HL-60 (cell line): ENCODE results near the gene PALM.
"Not testable (repeated sequence)": the region's sequence is repeated elsewhere in the genome, so short reads cannot be mapped to it uniquely, and the experiment has no call there.

ENCODE experiments used
- DNase-seq, 2 experiments: peaks; one replicate each; pipeline ENCODE4 v3.0.0-alpha.2; 2010 to 2020; ENCODE audit warnings: low read depth in 1 of 2, low spot score in 1 of 2
- H3K27ac ChIP-seq: fragments of 250-450 bp; sonication (Bioruptor Pico); replicated peaks from 2 replicates; pipeline ENCODE4 v1.5.1; 2020; ENCODE audit warnings: mild to moderate bottlenecking, moderate library complexity
- H3K27me3 ChIP-seq: fragments of 250-450 bp; sonication (Bioruptor Pico); 2 replicates; pipeline ENCODE4 v1.5.1; 2021; ENCODE audit warnings: mild to moderate bottlenecking, moderate library complexity; ENCODE audit not compliant: insufficient read depth, poor library complexity, severe bottlenecking
- H3K4me3 ChIP-seq: replicated peaks from 2 replicates; pipeline ENCODE4 v1.5.1; 2011; ENCODE audit warnings: mild to moderate bottlenecking, control low read depth, low read length; ENCODE audit not compliant: insufficient read depth
- CTCF ChIP-seq: IDR thresholded peaks from one replicate; pipeline ENCODE4 v1.5.1; 2011; ENCODE audit warnings: low read length, control low read depth, inconsistent platforms; ENCODE audit not compliant: insufficient read depth
- GABPA ChIP-seq: IDR thresholded peaks from 2 replicates; pipeline ENCODE4 v1.6.1; 2012; ENCODE audit warnings: low read depth
- POLR2AphosphoS5 ChIP-seq: IDR thresholded peaks from 2 replicates; pipeline ENCODE4 v1.6.1; 2012; ENCODE audit warnings: low read depth
- REST ChIP-seq: IDR thresholded peaks from 2 replicates; pipeline ENCODE4 v1.6.1; 2012; ENCODE audit warnings: low read depth; ENCODE audit not compliant: insufficient replicate concordance
- SPI1 ChIP-seq: IDR thresholded peaks from 2 replicates; pipeline ENCODE4 v1.6.1; 2012; ENCODE audit warnings: low read depth, mild to moderate bottlenecking, borderline replicate concordance

The PALM gene

GRCh38 chr19:736125-736524 is 27.4 kb downstream of the PALM start:
- Histone ChIP-seq H3K4me3 (no peak overlapping the region), H3K27me3 (no peaks in the 10 kb centered on the region), H3K27ac (no peak overlapping the region)
- no peak for DNase-seq
- TF ChIP-seq CTCF (no peak), POLR2AphosphoS5 (no peak), REST (no peak), GABPA (no peak), SPI1 (no peak)

- DNase-seq = peak in 1 of 2 experiments; percentile 52
- Histone ChIP-seq H3K27ac (no peak overlapping the region), H3K4me3 (no peak overlapping the region), H3K27me3 (no peaks in the 10 kb centered on the region)
- TF ChIP-seq CTCF (peak; percentile 36), REST (no peak), SPI1 (no peak)
Measured at GRCh38 chr19:737591-738093, 28.9 kb downstream of the PALM start.

- no peak for DNase-seq
- H3K4me3 ChIP-seq = no peak overlapping the region
- TF ChIP-seq POLR2AphosphoS5 (no peak), SPI1 (no peak)
- no peak overlapping the region for H3K27ac ChIP-seq
- H3K27me3 ChIP-seq = no peaks in the 10 kb centered on the region
Measured at GRCh38 chr19:738509-739128, 29.9 kb downstream of the PALM start.

GRCh38 chr19:739998-740715 is 31.4 kb downstream of the PALM start:
- no peak overlapping the region for H3K27ac ChIP-seq
- peak; percentile 40 for TF ChIP-seq REST
- no peak for TF ChIP-seq POLR2AphosphoS5
- no peak overlapping the region for H3K4me3 ChIP-seq
- no peaks in the 10 kb centered on the region for H3K27me3 ChIP-seq
- no peak for DNase-seq

GRCh38 chr19:740816-741505 is 32.2 kb downstream of the PALM start:
- not testable (repeated sequence) for DNase-seq, H3K27ac ChIP-seq, H3K27me3 ChIP-seq, H3K4me3 ChIP-seq
